LHCN-M2 (cell line): ENCODE data around the gene SNAP47. TPM values are rescaled to one million over a fixed set of nuclear protein-coding genes. Genes with fewer than 3 reads are reported as not detected.

Experiments
- DNase-seq: peaks from one replicate; pipeline ENCODE4 v3.0.0-alpha.2; 2012; ENCODE audit warnings: low read depth
- total RNA-seq: library from RNA; depleted of rRNA; stranded (reverse); fragments of >200 nt; gene quantifications from 2 replicates; pipeline ENCODE4 v1.2.3, GENCODE V29; 2014

Gene SNAP47
- total RNA-seq, 1 experiment from 2014 or later, result 48.5 TPM

DNA sequence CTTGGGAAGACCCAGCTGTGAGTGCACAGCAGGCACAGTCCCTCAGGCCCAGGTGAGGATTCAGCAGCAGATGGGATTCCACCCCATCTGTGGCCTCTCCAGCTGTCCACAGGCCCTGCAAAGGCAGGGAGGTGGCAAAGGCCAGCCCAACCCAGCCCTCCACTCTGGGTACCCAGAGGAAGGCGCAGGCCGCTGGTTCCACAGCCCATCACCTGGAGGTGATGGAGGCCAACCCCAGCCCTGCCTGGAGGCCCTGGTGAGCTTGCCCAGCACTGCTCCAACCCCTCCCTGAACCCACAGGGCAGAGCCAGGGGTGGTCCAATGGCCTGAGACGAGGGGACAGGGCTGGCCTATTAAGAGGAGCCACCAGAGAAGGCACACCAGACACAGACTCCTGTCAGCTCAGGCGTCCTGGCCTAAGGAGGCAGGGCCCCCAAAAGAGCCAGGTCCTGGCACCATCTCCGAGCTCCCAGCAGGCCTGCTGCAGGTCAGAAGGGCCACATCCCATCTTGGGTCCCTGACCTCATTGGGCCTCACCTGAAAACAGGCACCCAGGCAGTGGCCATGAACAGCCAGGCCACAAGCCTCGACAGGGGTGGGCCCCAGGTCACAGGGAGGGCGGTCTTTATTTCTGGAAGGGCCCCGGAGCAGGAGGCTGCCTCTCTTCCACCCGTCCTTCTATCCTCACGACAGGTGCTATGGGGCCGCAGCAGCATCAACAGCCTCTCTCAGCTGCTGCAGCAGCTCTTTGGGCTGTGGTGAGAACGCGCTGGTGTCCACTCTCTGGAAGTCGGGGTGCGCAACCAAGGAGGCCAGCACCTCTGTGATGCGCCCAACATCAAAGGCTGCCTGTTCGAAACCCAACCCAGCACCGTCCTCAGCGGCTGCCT, 3.3 kb upstream of the SNAP47 start:
- no peak for DNase-seq

DNA sequence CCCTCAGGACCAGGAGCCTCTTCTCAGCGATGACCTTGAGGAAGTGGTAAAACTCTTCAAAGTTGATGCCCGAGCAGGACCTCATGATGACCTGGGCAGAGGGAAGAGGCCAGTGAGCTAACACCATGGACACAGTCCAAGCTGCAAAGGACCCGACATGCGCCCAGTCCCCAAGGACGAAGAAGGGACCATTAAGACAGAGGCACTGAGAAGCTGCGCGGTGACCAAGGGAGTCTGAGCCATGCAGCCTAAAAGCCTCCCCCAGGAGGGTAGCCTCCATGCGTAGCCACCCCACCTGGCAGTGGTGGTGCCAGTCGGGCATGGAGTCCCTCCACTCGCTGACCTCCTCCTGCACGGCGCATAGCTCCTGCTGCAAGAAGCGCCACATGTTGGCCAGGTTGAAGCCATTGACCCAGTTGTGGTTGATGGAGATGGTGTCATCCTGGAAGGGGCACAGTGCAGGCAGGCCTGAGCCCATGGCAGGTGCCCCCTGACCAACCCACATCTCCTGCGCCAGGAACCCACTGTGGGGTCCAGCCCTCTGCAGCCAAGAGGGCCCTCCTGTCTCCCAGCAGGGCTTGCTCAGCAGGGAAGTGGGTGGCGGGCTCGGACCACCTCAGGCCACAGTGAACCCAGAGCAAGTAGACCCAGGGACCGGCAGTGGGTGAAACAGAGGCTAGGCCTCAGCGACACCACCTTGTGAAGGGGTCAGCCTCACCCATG, 2.5 kb upstream of the SNAP47 start:
- DNase-seq, result no peak

DNA sequence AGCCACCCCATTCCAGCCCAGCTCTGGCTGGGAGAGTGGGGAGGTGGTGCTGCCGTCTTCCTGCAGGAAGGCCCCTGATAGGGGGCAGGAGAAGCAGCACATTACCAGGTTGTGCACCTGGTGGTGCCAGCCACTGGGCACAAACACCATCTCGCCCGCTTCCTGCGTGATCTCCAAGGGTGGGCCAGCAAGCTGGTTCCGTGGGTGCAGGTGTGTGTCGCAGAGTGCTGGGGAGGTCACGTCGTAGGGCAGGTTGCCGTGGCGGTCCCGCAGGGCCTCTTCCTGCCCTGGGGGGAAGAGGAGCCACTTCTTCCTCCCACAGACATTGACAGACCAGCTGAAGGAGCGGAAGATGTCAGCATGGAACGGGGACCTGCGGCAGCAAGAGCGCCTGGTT, 1.9 kb upstream of the SNAP47 start:
- no peak for DNase-seq

DNA sequence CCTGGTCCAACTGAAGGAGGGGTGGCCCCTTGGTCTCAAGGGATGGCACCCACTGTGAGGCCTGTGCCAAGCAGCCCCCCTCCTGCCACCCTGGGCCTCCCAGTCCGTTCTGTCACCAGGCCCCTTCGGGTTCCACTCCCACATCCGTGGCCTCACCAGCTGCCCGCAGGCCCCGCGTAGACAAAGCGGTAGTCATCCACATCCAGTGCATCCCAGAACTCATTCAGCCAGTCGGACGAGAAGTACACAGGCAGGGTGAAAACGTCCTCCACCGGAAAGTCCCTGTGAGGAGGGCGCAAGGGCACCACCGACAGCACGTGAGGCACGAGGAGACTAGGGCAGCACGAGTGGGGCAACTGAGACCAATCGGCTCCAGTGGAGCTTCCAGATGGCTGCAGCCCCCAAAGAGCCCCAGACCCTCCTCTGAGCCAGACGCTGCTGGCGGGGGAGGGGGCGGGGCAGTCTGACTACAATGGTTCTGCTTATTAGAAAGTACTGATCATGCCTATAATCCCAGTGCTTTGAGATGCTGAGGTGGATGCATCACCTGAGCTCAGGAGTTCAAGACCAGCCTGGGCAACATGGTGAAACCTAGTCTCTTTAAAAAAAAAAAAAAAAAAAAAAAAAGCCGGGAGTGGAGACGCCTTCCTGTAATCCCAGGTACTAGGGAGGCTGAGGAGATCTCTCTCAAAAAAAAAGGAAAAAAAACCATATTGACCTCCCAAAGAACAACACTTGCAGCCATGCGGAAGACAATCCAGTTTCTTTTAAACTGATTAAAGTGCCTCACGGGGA, 1.3 kb upstream of the SNAP47 start:
- DNase-seq, result no peak

DNA sequence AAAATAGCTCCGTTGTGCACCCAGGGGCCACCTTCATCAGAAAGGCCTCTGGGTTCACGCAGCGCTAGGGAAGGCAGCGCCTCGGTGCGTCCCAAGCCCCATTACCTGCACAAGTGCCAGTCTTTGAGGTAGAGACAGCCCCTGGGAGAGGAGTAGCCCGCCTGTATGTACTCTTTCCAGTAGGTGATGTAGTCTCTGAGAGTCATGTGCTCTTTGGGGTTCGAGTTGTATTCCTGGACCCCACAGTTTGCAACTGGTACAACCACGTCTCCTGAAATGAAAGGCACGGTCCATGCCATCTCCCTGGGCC, 734 bp upstream of the SNAP47 start:
- no peak for DNase-seq

DNA sequence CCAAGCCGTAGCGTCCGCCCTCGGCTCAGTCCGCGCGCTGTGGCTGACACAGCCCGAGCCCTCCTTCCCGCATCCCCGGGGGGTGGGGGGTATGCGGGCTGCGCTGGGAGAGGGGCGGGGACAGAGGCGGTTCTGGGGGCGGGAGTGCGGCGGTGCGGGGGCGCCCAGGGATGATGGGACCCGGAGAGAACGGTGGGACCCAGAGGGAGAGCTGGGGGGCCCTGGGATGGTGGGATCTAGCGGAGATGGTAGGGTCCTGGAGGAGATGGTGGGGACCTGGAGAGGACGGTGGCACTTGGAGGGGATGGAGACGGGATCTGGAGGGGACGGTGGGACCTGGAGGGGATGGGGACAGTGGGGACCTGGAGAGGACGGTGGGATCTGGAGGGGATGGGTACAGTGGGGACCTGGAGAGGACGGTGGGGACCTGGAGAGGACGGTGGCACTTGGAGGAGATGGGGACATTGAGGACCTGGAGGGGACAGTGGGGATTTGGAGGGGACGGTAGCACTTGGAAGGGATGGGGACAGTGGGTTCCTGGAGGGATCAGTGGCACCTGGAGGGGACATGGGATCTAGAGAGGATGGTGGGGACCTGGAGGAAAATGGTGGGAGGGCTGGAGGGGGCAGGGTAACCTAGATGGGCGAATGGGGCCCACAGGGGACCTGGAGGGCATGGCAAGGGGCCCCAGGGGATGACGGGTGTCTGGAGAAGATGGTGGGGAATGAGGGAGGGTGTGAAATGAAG, 477 bp downstream of the SNAP47 start:
- no peak for DNase-seq

DNA sequence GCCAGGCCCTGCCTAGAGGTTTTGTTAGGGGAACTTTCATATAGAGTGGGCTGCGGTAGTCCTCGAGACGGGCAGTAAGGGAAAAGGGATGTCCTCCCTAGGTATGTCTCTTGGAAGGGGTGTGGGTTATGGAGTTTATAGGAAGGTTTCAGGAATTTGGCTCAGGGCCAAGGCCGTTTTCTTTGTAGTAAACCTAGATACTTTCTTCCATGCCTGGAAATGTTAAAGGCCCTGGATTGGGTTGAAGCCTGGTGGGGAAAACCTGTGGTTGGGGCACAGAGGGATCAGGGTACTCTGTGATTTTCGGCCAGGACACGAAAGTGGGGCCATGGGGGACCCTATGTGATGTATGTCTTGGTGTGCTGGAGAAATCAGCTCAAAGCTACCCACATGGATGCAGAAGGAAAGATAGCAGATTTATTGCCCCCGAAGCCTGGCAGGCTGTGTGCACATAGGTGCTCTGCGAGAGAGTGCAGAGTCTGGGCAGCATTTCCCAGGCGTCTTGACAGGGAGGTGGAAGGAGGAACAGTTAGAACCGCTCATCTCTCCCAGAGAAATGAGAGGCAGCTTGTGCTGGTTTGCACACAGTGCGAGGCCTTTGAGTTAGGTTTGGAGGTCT, 1.7 kb downstream of the SNAP47 start:
- no peak for DNase-seq

DNA sequence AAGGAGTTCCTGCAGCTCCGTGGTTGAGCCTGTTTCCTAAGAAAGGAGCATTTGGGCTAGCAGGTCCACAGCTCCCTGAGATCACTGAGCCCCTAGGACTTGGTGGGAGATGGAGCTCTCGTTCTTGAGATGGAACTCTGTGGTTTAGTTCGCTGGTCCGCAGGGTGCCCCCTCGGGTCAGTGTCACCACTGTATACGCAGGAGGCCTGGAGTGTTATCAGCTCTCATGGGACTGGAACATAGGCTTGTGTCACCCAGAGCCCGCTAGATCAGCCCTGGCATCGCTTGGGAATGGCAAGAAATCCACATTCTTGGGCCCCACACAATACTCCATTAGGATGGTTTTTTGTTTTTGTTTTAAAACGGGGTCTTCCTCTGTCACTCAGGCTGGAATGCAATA, 3.6 kb downstream of the SNAP47 start:
- DNase-seq, result no peak

DNA sequence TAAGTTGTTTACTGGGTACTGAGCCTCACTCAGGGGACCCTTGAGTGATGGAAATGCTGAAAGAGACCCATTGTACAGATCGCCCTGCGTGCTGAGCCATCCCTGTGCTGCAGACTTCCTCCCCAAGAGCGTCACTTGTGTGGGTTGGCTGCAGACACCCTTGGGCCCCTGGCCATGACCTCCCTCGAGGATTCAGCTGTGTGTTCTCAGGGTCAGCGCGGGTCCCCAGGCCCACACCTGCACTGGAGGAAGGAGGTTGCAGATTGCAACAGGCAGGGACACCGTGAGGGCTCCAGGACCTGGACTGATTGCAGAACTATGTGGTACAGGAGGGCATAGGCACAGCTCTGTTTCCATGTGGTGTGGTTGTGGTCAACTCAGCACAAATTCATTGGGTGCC, 4.4 kb downstream of the SNAP47 start:
- no peak for DNase-seq

DNA sequence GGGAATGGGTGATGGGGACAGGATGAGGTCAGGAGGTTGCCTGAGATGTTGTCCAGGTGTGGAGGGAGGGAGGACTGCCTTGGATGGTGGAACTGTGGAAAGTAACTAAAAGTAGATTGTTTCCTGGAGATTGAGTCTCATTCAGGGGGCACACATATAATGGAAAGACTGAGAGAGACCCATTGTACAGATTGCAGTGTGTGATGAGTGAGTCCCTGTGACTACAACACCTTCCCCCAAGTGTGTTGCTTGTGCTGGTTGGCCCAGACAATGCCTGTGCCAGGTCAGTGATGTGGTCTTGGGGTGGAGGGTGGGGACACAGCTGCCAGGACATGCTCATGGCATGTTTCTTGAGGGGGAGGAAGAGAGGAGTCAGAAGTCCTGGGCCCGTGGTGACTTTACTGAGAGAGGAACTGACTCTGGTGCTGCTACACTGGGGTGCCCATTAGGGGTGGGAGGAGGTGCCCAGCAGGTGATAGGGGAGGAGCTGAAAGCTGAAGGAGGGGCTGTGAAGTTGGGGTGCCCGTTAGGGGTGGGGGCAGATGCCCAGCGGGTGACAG, 5.2 kb downstream of the SNAP47 start:
- no peak for DNase-seq

DNA sequence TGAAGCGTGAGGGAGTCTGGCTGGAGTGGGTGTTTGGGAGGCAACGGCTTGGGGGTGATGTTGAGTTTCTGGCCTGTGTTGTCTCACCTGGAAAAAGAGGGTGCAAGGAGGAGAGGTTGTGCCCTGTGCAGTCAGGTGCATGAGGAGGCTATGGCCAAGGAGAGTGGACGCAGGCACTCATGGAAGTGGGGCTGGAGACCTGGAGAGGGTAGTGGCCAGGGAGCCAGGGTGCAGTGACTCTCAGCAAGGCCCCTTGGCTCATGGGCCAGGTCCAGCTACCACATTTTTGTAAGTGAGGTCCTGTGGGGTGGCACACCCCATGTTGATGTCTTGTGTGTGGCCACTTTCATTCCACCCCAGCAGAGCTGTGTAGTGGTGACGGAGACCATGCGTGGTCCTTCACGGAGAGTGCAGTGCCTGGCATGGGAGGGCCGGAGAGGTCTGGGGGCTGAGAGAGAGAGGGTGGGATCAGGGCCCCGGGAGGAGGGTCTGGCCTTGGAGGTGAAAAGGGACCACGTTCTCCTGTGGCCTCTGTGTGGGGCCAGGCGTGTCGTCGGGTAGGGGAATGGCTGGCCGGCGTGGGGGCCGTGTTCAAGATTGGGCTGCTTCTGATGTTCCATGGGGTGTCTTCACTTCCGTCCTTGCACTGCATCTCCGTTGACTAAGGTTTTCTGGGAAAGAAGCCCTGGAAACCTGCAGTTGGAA, 6.1 kb downstream of the SNAP47 start:
- no peak for DNase-seq

DNA sequence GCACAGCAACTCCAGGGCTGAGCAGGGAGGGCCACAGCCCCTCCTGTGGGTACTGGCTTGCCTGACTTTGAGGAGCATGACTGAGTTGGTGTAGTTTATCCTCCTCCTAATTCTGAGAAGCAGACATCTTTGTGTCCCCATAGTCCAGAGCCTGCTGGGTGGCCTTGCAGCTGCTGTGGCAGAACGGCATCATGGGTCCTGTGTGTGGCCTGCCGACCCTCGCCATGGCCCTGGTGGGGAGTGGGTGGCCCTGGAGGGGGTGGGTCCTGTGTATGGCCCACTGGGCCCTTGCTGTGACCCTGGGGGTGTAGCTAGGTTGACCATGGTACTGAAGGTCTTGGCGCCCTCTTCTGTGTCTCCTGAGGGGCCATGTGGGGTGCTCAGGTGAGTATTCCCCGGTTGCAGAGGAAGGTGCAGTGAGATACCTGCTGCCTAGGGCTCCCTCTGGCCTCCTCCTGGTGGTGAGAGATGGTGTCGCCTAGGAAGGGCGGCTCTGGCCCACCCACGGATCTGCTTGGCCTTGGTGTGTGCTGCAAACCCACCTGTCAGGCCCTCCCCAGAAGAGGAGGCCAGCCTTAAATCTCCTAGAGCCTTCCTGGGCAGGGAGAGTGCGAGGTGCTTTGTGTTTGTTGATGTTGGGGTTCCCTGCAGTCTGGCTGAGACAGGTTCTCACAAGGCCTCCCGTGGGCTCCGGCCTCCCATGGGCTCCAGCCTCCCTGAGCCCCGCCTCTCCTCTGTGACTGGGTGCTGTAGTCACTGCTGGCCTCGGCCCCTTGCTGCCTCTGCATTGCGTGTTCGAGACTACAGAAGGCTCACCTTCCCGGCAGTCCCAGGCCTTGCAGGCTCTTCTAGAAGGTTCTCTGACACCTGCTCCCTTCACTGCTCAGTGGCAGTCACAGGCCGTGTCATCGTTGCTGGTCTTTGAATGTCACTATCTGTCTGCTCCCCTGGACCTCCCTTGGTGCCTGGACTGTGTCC, 7.8 kb downstream of the SNAP47 start:
- DNase-seq, result no peak

DNA sequence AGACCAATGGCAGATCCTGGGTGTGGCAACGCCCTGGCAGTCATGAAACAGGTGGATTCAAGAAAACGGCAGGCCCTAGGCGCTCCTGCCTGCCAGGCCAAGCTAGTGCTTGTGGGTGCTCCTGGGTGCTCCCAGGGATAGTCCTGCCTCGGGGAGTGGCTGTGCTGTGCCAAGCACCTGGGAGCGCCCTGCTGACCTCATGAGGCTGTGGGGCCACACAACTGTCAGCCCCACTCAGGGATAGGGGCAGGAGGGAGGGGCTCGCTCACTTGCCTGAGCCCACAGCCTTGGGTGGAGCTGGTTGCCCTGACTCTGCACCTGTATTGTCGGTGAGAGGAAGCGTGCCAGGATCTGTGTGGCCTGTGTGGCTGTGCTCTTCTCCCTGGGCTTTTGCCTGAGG, 9.4 kb downstream of the SNAP47 start:
- DNase-seq, result no peak

DNA sequence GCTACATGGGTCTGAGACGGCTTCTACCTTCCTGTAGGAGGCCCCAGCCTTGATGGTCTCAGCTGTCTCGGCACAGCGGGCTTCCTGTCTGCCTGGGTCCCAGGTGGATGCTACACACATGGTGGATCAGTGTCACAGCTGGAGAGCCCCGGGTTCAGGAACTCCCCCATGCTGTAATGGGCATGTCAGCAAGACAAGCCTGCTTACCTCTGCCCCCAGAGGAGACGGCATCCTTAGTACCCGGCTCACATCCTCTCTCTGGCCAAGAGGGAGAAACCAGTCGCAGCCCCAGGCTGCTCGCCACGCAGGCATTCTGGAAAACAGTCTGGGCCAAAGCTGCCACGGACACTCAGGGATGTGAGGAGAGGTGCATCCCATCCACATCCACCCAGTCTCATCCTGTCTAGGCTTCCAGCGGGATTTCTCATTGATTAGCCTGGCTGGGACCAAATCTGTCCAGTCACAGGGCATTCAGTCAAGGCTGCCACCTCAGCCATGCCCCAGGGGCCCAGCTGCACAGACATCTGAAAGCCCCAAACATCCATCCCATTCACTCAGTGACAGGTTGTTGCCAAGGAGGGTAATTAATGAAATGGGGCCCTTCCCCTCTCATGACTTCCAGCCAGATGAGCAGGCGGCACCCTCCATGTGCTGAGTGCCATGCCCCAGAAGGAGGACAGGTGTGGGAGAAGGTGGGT, 10.5 kb downstream of the SNAP47 start:
- DNase-seq, result no peak

DNA sequence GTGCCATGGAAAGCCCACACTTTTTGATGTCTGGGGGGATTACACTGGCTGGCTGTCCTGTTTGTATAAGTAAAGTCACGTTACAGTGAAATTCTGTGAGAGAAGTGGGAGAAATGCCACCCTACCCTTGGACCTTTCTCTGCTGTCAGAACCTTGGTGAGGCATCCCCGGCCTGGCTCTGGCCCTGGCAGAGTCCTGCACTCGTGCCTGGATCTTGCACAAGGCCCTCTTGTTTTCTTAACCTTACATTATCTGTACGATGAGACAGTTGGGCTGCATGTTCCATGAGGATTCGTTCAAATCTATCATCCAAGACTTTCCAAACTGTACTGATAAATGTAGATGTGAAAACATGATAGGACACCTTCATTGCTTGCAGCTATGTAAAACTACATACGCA, 11.4 kb downstream of the SNAP47 start:
- DNase-seq, result no peak

DNA sequence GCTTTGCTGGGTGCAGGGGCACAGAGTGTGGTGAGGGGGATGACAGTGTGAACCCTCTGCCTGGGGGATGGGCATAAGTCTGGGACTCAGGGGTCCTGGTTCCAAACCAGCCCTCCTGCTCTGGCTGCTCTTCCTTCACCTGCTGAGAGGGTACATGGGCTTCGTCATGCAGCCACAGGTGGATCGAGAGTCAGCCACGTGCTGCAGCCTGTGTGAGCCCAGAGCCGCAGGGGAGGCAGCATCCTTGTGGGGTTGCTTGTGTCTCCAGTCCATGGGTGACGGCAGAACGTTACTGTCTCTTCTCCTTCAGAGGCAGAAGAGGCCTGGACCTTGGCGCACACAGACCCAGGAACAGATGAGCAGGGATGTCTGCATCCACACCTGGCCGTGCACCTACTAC, 12.1 kb downstream of the SNAP47 start:
- DNase-seq, result no peak

DNA sequence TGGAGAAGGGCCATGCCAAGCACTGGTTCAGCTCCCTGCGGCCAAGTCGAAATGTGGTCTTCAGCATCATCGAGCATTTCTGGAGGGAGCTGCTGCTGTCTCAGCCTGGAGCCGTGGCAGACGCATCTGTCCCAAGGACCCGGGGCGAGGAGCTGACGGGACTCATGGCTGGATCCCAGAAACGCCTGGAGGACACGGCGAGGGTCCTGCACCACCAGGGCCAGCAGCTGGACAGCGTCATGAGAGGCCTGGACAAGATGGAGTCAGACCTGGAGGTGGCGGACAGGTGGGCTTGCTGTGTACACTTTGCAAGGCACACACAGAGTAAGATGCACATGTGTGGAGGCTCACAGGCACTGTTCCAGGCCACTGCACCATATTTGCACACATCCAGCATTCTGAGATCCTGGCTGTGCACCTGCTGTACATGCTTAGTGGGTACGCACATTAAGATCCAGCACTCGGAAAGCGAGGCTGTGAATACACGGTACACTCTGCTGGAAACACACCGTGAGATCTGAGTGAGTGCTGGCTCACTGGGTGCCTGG, 12.8 kb downstream of the SNAP47 start:
- no peak for DNase-seq
